ENCODE measurements around the gene ZNF169.
"Not testable (repeated sequence)": the region's sequence is repeated elsewhere in the genome, so short reads cannot be mapped to it uniquely, and the experiment has no call there.

Gene ZNF169

DNA sequence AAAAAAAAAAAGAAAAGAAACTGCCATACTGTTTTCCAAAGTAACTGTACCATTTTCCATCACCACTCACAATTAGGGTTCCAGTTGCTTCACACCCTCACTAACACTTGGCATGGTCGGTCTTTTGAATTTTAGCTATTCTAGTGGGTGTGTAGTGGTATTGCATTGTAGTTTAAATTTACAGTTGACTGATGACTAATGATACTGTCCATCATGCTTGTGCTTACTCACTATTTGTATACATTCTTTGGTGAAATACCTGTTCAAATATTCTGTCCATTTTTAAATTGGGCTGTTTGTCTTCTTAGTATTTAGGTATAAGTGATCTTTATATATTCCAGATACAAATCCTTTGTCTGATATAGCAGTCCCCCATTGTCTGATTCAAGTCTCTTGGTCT is 36.2 kb upstream of the ZNF169 start:
- Histone ChIP-seq H3K4me3 (replicated peaks; ENCODE audit: low read depth, low read length) (no peak overlapping the region), H3K36me3 (ENCODE audit: control insufficient read depth, insufficient read depth, low read length) (no peaks in the 10 kb centered on the region), H3K27me3 (replicated peaks; ENCODE audit: control insufficient read depth, insufficient read depth, low read length) (no peaks in the 10 kb centered on the region)
- no peak for TF ChIP-seq CTCF (IDR thresholded peaks at IDR 0.05; ENCODE audit: insufficient read depth, low read length, poor library complexity, severe bottlenecking)
- no peak for DNase-seq (ENCODE audit: extremely low read depth, insufficient read length)

GRCh38 chr9:94225413-94225812 is 33.7 kb upstream of the ZNF169 start:
- not testable (repeated sequence) for H3K27me3 ChIP-seq (replicated peaks; ENCODE audit: control insufficient read depth, insufficient read depth, low read length); DNase-seq (ENCODE audit: extremely low read depth, insufficient read length); H3K36me3 ChIP-seq (ENCODE audit: control insufficient read depth, insufficient read depth, low read length); H3K4me3 ChIP-seq (replicated peaks; ENCODE audit: low read depth, low read length)

DNA sequence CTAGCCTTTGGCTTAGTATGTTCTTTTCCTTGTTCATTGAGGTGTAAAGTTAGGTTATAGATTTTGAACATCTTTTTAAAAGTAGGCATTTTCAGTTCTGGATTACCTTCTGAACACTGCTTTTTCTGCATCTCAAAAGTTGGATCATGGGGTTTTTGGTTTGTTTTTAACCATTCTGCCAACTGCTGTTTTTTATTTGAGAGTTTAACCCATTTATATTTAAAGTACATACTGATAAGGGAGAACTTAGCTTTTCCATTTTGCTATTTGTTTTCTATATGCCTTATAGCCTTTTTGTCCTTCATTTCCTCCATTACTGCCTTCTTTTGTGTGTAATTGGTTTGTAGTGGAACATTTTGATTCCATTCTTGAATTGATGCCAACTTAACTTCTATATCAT is 30.5 kb upstream of the ZNF169 start:
- H3K27me3 ChIP-seq (replicated peaks; ENCODE audit: control insufficient read depth, insufficient read depth, low read length) = no peaks in the 10 kb centered on the region
- DNase-seq (ENCODE audit: extremely low read depth, insufficient read length) = no peak
- no peaks in the 10 kb centered on the region for H3K36me3 ChIP-seq (ENCODE audit: control insufficient read depth, insufficient read depth, low read length)
- H3K4me3 ChIP-seq (replicated peaks; ENCODE audit: low read depth, low read length) = no peak overlapping the region
- TF ChIP-seq CTCF (IDR thresholded peaks at IDR 0.05; ENCODE audit: insufficient read depth, low read length, poor library complexity, severe bottlenecking) = no peak

GRCh38 chr9:94232428-94232827 is 26.7 kb upstream of the ZNF169 start:
- Histone ChIP-seq H3K36me3 (ENCODE audit: control insufficient read depth, insufficient read depth, low read length) (no peaks in the 10 kb centered on the region), H3K4me3 (replicated peaks; ENCODE audit: low read depth, low read length) (no peak overlapping the region), H3K27me3 (replicated peaks; ENCODE audit: control insufficient read depth, insufficient read depth, low read length) (no peaks in the 10 kb centered on the region)
- TF ChIP-seq CTCF (IDR thresholded peaks at IDR 0.05; ENCODE audit: insufficient read depth, low read length, poor library complexity, severe bottlenecking) = no peak
- DNase-seq (ENCODE audit: extremely low read depth, insufficient read length) = no peak

- H3K4me3 ChIP-seq (replicated peaks; ENCODE audit: low read depth, low read length); DNase-seq (ENCODE audit: extremely low read depth, insufficient read length); H3K36me3 ChIP-seq (ENCODE audit: control insufficient read depth, insufficient read depth, low read length); H3K27me3 ChIP-seq (replicated peaks; ENCODE audit: control insufficient read depth, insufficient read depth, low read length): not testable (repeated sequence)
Observed at GRCh38 chr9:94241098-94241497, 18.0 kb upstream of the ZNF169 start.

GRCh38 chr9:94245651-94246050 is 13.4 kb upstream of the ZNF169 start:
- DNase-seq (ENCODE audit: extremely low read depth, insufficient read length) = no peak
- no peak for TF ChIP-seq CTCF (IDR thresholded peaks at IDR 0.05; ENCODE audit: insufficient read depth, low read length, poor library complexity, severe bottlenecking)
- no peaks in the 10 kb centered on the region for H3K36me3 ChIP-seq (ENCODE audit: control insufficient read depth, insufficient read depth, low read length)
- no peak overlapping the region for H3K4me3 ChIP-seq (replicated peaks; ENCODE audit: low read depth, low read length)
- no peaks in the 10 kb centered on the region; the same call in 1 of the 2 replicates for H3K27me3 ChIP-seq (replicated peaks; ENCODE audit: control insufficient read depth, insufficient read depth, low read length)

DNA sequence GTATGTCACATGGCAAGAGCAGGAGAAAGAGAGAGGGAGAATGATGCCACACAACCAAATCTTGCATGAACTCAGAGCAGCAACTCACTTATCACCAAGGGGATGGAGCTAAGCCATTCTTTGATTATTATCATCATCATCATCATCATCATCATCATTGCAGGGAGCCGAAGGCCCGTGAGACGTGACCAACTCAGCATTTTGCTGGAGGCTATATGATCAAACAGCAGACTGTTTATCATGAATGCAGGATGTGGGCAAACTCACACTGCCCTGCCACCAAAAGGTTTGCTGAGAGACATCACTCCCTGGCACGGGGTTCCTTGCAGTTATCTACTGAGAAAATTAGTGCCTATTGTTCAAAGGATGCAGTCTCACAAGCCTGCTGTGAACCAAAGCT is 8.6 kb upstream of the ZNF169 start:
- no peak for TF ChIP-seq CTCF (IDR thresholded peaks at IDR 0.05; ENCODE audit: insufficient read depth, low read length, poor library complexity, severe bottlenecking)
- no peaks in the 10 kb centered on the region for H3K36me3 ChIP-seq (ENCODE audit: control insufficient read depth, insufficient read depth, low read length)
- no peak overlapping the region for H3K4me3 ChIP-seq (replicated peaks; ENCODE audit: low read depth, low read length)
- H3K27me3 ChIP-seq (replicated peaks; ENCODE audit: control insufficient read depth, insufficient read depth, low read length) = no peaks in the 10 kb centered on the region; the same call in 1 of the 2 replicates
- DNase-seq (ENCODE audit: extremely low read depth, insufficient read length) = no peak

All from GM06990 (cell line).